ENCODE results near the gene ASAP2. TPM values are rescaled to one million over a fixed set of nuclear protein-coding genes. Genes with fewer than 3 reads are reported as not detected.
"Not testable (repeated sequence)": the region's sequence is repeated elsewhere in the genome, so short reads cannot be mapped to it uniquely, and the experiment has no call there.

Gene ASAP2
- total RNA-seq, 1 donor from 2014 or later, result 10.0 TPM

- intact Hi-C loops (cut with micrococcal nuclease), result no loop called here
- no peak for DNase-seq
- TF ChIP-seq CTCF (IDR thresholded peaks at IDR 0.05; ENCODE audit: borderline replicate concordance), result no peak
- H3K9me3 ChIP-seq (replicated peaks), result no peaks in the 10 kb centered on the region
- H3K4me3 ChIP-seq, result no peak overlapping the region
- peaks cover 78% of the 10 kb centered on the region for H3K4me1 ChIP-seq
- no peaks in the 10 kb centered on the region for H3K36me3 ChIP-seq
- no peak overlapping the region for H3K27ac ChIP-seq (replicated peaks)
- no peaks in the 10 kb centered on the region for H3K27me3 ChIP-seq (ENCODE audit: low read depth)
Observed at GRCh38 chr2:9214873-9215272, 8.3 kb downstream of the ASAP2 start.

- Histone ChIP-seq H3K36me3 (no peaks in the 10 kb centered on the region), H3K27ac (replicated peaks) (no peak overlapping the region), H3K4me1 (peaks cover 71% of the 10 kb centered on the region), H3K4me3 (no peak overlapping the region), H3K27me3 (ENCODE audit: low read depth) (no peaks in the 10 kb centered on the region), H3K9me3 (replicated peaks) (peaks cover 4% of the 10 kb centered on the region)
- no peak for DNase-seq
- intact Hi-C loops (cut with micrococcal nuclease), result no loop called here
- TF ChIP-seq CTCF (IDR thresholded peaks at IDR 0.05; ENCODE audit: borderline replicate concordance), result no peak
Observed at GRCh38 chr2:9215680-9216079, 9.1 kb downstream of the ASAP2 start.

GRCh38 chr2:9216143-9216542, 9.5 kb downstream of the ASAP2 start:
- intact Hi-C loops (cut with micrococcal nuclease), result not testable (repeated sequence)
- peaks cover 67% of the 10 kb centered on the region for H3K4me1 ChIP-seq

GRCh38 chr2:9217838-9218770, 11.5 kb downstream of the ASAP2 start:
- Histone ChIP-seq H3K27ac (replicated peaks) (peak overlapping the region; percentile 22), H3K4me1 (peaks cover 66% of the 10 kb centered on the region), H3K4me3 (no peak overlapping the region), H3K9me3 (replicated peaks) (peaks cover 8% of the 10 kb centered on the region), H3K36me3 (no peaks in the 10 kb centered on the region), H3K27me3 (ENCODE audit: low read depth) (no peaks in the 10 kb centered on the region)
- TF ChIP-seq CTCF (IDR thresholded peaks at IDR 0.05; ENCODE audit: borderline replicate concordance), result no peak
- intact Hi-C loops (cut with micrococcal nuclease), result no loop called here
- no peak for DNase-seq

More at GRCh38 chr2:9216143-9216542, 9.5 kb downstream of the ASAP2 start:
- not testable (repeated sequence) for H3K9me3 ChIP-seq (replicated peaks); H3K27ac ChIP-seq (replicated peaks); H3K4me3 ChIP-seq; H3K27me3 ChIP-seq (ENCODE audit: low read depth); DNase-seq; H3K36me3 ChIP-seq

- Histone ChIP-seq H3K27me3 (ENCODE audit: low read depth) (no peaks in the 10 kb centered on the region), H3K27ac (replicated peaks) (no peak overlapping the region), H3K4me1 (peaks cover 66% of the 10 kb centered on the region), H3K4me3 (no peak overlapping the region), H3K9me3 (replicated peaks) (peaks cover 8% of the 10 kb centered on the region), H3K36me3 (no peaks in the 10 kb centered on the region)
- no peak for TF ChIP-seq CTCF (IDR thresholded peaks at IDR 0.05; ENCODE audit: borderline replicate concordance)
- intact Hi-C loops (cut with micrococcal nuclease), result no loop called here
- DNase-seq, result no peak
Observed at GRCh38 chr2:9219027-9219445, 12.4 kb downstream of the ASAP2 start.

- H3K9me3 ChIP-seq (replicated peaks), result peaks cover 8% of the 10 kb centered on the region
- H3K36me3 ChIP-seq, result no peaks in the 10 kb centered on the region
- no peak for TF ChIP-seq CTCF (IDR thresholded peaks at IDR 0.05; ENCODE audit: borderline replicate concordance)
- H3K4me3 ChIP-seq, result no peak overlapping the region
- peaks cover 67% of the 10 kb centered on the region for H3K4me1 ChIP-seq
- intact Hi-C loops (cut with micrococcal nuclease), result no loop called here
- no peak overlapping the region for H3K27ac ChIP-seq (replicated peaks)
- H3K27me3 ChIP-seq (ENCODE audit: low read depth), result no peaks in the 10 kb centered on the region
- no peak for DNase-seq
Observed at GRCh38 chr2:9220201-9220600, 13.6 kb downstream of the ASAP2 start.
